HG03139 (cell line): ENCODE results near the gene CDH26.
"Not testable (repeated sequence)": the region's sequence is repeated elsewhere in the genome, so short reads cannot be mapped to it uniquely, and the experiment has no call there.

Source experiments
- ATAC-seq: cut with Tn5 transposase; IDR thresholded peaks from one replicate; pipeline ENCODE4 v1.9.1; 2021; ENCODE audit not compliant: unreplicated experiment

Gene CDH26

DNA sequence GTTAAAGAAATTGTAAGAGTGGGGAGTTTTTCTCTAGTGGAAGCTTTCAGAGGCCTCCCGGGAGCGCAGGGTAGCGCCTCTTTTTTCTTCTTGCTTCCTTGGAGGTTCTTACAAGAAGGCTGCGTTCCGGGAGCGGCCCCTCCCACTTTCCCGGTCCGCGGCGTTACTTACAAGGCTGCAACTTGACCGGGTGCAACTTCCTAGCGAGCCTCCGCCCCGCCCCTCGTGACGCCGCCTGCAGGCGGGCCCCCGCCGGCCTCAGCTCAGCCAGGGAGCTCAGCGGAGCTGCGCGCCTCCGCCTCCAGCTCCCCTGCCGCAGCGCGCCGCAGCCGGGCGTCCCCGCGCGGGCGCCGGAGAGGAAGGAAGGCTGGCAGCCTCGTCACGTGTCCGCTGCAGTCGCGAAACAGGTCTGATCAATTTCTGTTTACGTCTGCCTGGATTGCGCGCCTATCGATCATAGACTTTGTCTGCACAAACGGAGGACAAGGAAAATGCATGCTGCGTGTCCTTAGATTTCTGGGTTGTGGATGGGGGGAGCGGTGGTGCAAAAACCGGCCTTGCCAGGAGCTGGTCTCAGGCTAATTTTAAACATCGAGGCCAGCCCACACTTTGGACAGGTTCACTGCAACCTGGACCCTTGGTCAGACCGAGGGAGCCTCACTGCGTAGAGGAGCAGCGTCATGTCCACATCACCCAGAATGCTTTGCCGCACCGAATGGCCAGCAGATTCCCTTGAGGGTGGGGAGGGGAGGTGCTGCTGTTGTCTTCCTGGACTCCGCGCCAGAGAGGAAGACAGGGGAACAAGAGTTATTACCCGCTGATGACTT, 17.9 kb upstream of the CDH26 start, which contains the start of the genes FAM217B and PPP1R3D:
TSS of gene FAM217B (plus strand) at position 261 of the 827 bp plus-strand sequence. CDS start 3,555 bp downstream, outside the sequence.
TSS of gene PPP1R3D (minus strand) at position 177 of the 827 bp plus-strand sequence. CDS start 374 bp downstream, outside the sequence.
- peak; percentile 85 for ATAC-seq

GRCh38 chr20:59940956-59941294, 17.3 kb upstream of the CDH26 start:
- no peak for ATAC-seq

DNA sequence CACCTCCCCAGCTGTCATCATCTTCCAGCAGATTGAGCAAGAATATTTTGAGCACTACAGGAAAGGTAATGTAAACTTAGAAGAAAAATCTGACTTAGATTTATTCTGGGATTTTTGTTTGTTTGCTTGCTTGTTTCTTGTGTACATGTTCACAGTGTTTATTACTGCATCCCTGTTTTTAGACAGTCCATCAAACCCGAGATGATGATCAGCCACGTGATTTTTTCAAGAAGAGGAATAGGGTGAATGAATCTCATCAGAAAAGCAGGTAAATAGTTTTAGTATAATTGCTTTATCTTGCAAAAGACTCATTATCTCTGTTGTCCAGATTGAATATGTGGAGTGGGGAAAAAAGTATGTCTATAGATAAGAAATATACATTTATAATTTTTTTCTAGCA, 16.0 kb upstream of the CDH26 start:
- ATAC-seq: no peak

DNA sequence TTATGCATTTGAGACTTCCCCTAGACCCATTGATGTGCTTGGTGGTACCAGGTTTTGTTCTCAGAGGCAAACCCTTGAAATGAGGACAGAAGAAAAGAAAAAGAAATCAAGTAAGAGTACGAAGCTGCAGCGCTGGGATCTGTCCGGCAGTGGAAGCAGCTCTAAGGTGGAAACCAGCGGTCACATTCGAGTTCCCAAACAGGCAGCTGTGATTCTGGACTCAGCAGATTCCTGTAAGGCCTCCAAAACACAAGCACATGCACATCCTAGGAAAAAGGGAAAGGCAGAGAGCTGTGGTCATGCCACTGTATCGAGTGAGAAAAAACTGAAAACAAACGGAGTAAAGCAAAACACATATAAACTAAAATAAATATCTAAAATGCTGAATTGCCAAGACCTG, 13.5 kb upstream of the CDH26 start:
- no peak for ATAC-seq

DNA sequence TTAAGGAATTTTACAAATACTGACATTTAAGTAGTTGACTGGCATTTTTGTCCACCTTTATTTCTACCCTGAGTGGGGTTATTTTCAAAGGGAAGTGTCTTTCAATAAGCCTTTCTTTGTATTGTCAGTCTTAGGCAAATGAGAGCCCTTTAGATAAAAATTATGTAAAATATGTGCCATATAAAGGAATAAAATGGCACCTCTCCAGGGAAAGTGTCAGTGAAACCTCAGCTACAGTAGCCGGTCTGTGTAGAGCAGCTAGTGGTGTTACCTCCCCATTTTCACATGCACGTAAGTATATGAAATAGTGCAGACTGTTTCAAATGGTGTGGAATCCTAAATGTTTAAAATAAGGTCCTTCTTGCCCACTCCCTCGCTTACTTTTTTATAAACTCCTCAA, 13.0 kb upstream of the CDH26 start:
- ATAC-seq: no peak

DNA sequence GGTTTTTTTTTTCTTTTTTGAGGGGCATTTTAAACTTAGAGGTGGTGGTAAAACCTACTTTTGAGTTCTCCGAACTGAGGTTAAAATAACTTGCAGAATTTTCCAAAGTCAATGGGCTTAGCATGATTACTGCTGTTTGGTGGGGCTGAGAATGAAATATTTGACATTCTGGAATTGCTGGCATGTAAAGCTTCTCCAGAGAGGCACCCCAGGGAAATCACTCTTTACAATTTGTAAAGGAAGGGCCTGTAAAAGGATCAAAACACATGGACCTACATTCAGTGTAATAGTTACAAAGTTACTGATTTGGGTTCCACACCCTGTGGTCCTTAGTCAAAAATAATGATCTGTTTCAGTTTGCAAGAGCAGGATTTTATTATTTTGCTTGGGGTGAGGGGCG, 12.5 kb upstream of the CDH26 start:
- no peak for ATAC-seq

DNA sequence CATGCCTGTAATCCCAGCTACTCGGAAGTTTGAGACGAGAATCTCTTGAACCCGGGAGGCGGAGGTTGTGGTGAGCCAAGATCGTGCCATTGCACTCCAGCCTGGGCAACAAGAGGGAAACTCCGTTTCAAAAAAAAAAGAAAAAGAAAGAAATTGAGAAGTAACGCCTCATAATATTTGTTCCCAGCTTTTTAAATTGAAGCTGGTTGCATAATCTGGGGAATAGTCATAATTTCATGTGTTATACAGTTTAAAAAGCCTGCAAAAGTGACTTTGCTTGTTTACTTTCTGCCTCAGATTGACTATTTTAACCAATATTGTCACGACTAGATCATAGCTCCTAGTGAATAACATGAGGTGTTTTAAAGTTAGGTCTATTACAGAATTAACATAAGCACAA, 10.8 kb upstream of the CDH26 start:
- ATAC-seq: no peak

DNA sequence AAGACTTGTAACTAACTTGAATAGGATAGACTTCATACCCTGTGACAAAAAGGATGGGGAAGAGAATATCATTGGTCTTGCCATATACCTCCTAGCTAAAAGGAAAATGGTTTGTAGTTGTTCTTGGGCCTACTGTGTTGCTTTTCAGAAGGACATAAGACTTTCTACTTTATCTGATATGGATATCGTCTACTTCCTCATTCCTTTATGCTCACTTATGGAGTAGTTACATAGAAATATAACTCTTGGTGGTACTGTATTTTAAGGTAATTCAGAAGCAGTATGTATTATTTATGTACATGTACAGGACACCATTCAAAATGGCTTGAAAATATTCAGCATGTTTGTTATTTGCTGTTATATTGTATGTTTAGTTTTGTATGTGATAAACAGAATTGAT, 10.0 kb upstream of the CDH26 start:
- no peak for ATAC-seq

- ATAC-seq: peak; percentile 61
Observed at GRCh38 chr20:59948828-59949720, 9.1 kb upstream of the CDH26 start.

GRCh38 chr20:59949911-59950310, 8.3 kb upstream of the CDH26 start:
- ATAC-seq: no peak

DNA sequence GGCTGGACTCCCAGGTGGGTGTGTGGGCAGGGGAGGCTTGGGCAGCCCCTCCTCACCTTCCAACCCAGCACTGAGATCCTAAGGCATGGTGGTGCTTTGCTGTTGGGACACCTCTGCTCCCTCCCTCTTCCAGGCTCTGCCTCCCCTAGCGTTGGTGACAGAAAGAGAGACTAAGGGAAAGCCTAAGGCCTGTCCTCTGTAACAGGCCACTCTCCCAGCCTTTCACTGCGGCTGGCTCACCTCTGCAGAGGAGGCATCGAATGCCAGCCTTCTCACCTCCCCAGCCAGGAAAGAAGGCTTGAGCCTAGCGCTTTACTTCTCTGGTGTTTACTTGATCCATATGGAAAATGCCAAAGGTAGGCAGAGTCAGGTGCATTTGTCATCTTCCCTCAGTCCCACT, 3.5 kb upstream of the CDH26 start:
- ATAC-seq: no peak

DNA sequence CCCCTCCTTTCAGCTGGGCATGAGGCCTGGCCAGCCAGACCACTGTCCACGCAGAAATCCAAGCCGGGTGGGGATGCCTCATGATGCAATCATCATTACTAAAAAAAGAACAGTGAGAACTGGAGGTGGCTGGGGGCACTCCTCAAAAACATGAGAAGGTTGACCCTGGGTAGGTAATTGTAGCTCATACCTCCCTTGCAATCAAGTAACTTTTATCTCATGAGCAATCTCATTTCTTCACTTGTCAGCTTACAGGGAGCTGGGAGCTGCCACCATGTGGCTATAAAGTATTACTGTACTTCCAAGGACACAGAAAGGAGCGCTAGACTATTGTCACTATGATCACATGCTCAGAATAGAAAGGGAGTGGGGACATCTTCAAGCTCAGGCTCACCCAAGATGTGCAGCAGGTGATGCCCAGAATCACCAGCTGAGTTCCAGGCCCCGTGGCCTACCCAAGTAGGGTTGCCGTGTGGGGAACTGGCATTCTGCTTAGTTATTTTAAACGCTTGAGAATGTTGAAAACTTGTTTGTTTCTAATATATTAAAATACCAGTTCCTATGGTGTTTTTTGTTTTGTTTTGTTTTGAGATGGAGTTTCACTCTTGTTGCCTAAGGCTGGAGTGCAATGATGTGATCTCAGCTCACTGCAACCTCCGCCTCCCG, 3.0 kb upstream of the CDH26 start:
- no peak for ATAC-seq

- not testable (repeated sequence) for ATAC-seq
Observed at GRCh38 chr20:59957568-59957967, 655 bp upstream of the CDH26 start.

DNA sequence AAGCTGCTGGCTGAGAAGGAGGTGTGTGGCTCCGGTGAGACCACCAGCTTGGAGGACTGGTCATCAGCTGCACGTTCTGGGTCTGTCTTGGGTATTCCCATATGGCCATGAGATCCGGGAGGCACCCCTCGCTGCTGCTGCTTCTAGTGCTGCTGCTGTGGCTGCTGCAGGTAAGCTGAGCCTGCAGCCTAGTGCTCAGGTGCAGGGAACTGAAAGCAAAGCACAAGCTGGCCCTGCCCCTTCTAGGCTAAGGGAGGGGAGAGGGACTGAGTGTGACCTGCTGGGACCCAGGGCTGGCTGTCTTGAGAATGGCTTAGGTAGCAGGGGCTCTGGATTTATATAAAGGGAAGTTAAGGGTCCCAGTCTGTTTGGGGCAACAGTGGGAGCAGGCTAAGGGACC, 403 bp downstream of the CDH26 start:
- no peak for ATAC-seq

DNA sequence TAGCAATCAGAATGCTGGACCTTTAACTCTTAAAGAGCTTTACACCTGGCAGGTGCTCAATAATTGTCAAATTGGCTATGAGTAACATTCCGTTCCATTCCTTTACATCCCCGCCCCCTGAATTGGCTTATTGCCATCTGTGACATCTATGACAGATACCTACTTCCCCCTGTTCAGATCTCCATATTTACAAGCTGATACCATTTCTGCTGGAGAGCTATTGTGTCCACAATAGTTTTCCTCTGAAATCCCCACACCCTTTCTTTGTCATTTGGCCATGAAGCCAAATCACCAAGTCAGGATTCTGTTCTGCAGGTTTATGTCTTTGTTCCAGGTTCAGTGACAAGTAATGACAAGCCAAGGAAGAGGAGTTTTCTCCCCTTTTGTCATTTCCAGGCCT, 3.2 kb downstream of the CDH26 start:
- ATAC-seq: no peak

GRCh38 chr20:59962155-59962554, 3.9 kb downstream of the CDH26 start:
- no peak for ATAC-seq

GRCh38 chr20:59966428-59966827, 8.2 kb downstream of the CDH26 start:
- ATAC-seq: no peak

DNA sequence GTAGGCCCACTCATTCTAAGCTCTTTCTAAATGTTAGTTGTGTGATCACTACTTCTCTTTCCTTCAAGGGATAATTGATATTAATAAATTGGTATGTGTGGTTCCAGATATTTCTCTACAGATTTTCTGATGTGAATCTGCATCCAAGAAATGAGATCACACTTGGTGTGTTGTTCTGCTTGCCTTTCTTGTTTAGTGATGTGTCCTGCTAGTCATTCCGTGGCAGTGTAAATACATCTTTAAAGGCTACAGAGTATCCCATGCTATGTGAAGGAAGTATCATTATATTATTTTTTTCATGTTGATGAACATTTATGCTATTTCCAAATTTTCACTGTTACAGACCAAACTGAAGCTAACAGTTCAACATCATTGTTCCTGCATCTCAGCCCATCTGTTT, 13.2 kb downstream of the CDH26 start:
- ATAC-seq: no peak

DNA sequence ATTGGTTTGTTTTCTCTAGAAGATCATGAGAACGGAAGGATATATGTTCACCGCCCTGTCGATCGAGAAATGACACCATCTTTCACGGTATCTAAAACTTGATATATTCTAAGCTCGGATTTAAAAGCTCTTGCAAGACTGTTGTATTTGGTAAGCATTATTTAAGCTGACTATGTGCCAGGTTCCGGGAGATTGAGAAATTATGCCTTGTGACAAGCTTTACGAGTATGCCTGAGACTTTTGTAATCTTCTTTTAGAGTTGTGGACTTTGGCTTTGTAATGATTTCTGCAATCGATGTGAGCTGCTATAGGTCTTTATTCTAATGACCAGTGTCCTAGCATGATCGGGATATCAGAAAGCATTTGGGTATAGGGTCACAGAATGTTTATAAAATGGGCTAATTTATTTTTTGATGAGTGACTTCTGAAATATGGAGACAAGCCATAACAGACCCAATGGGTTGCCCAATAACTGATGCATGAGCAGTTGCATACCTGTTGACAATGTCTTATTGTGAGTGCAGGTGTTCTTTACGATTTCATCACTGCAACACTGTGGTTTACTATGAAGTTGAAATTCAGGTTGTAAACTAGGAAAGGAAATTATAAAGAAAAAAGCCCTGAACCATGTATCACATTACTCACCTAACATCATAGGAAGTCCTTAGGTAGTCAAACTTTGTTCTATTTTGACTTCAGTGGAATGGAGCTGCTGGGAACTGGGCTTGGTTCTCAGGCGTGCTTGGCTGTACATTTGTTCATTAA, 14.0 kb downstream of the CDH26 start:
- no peak for ATAC-seq

DNA sequence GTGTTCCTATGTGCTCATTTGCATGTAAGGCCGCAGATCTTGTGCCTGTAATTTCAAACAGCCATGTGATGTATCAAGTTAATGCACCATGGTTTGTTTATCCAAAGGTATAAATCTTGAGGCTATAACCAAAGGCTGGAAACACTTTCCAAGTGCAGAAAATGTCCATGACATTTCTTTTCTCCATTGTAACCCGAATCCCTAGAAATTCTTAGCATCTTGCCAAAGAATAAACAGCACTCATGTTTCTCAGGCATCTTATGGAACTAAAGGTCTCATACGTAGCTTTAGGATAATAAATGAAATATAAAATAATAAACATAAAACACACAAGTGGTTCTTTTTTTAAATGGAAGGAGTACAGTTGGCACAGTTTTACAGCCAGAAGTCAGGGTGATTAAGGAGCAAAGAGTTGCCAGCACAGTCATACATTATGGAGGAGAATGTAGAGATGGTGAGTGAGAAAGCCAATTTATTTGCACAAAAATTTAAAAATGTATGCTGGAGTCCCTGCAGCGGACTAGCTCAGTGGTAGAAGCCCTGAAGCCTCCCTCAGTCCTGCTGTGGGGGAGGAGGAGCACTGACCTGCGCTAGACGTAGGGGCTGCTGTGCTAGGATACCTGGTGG, 18.0 kb downstream of the CDH26 start:
- no peak for ATAC-seq
